HFFc6 (cell line): ENCODE measurements around the gene PEDS1. TPM values are rescaled to one million over a fixed set of nuclear protein-coding genes. Genes with fewer than 3 reads are reported as not detected.
A peak's percentile ranks its signal among the peaks of the same experiment; 100 is the strongest.
"Not testable (repeated sequence)": the region's sequence is repeated elsewhere in the genome, so short reads cannot be mapped to it uniquely, and the experiment has no call there.

Experiments
- DNase-seq: peaks from one replicate; pipeline ENCODE4 v3.0.0-alpha.2; 2018
- H3K27ac Mint-ChIP-seq: 2 replicates; pipeline ENCODE4 v1.8.0; 2020; ENCODE audit warnings: mild to moderate bottlenecking, mixed read lengths
- H3K27me3 Mint-ChIP-seq: 2 replicates; pipeline ENCODE4 v1.8.0; 2021; ENCODE audit warnings: mild to moderate bottlenecking, moderate library complexity, mixed read lengths; ENCODE audit not compliant: insufficient read depth
- H3K36me3 Mint-ChIP-seq: 2 replicates; pipeline ENCODE4 v1.8.0; 2021; ENCODE audit warnings: low read depth, mixed read lengths
- H3K4me1 Mint-ChIP-seq: 2 replicates; pipeline ENCODE4 v1.8.0; 2020; ENCODE audit warnings: low read depth, mixed read lengths
- H3K4me3 Mint-ChIP-seq: 2 replicates; pipeline ENCODE4 v1.8.0; 2020; ENCODE audit warnings: mild to moderate bottlenecking, moderate library complexity, mixed read lengths
- H3K9me3 Mint-ChIP-seq: 2 replicates; pipeline ENCODE4 v1.8.0; 2020; ENCODE audit warnings: mild to moderate bottlenecking, mixed read lengths
- total RNA-seq, 6 experiments: library from RNA; stranded (reverse); fragmentation: NEBNext Ultra II Directional; extraction: Animal tissue kit (Norgen Biotek cat#: 25700); gene quantifications; 2 replicates in 1 of 6; 3 replicates in 5 of 6; pipeline ENCODE4 v1.2.3, GENCODE V29; 2021
- TF ChIP-seq, protein P1 (sequence below): fragments of 200-600 bp; sonication (generic); IDR thresholded peaks from 2 replicates; pipeline ENCODE4 v1.5.0; 2021; ENCODE audit warnings: antibody characterized with exemption, mild to moderate bottlenecking

PEDS1 gene
- total RNA-seq, 6 experiments from 2014 or later = 25.8 to 29.8 (median 27.8) TPM

DNA sequence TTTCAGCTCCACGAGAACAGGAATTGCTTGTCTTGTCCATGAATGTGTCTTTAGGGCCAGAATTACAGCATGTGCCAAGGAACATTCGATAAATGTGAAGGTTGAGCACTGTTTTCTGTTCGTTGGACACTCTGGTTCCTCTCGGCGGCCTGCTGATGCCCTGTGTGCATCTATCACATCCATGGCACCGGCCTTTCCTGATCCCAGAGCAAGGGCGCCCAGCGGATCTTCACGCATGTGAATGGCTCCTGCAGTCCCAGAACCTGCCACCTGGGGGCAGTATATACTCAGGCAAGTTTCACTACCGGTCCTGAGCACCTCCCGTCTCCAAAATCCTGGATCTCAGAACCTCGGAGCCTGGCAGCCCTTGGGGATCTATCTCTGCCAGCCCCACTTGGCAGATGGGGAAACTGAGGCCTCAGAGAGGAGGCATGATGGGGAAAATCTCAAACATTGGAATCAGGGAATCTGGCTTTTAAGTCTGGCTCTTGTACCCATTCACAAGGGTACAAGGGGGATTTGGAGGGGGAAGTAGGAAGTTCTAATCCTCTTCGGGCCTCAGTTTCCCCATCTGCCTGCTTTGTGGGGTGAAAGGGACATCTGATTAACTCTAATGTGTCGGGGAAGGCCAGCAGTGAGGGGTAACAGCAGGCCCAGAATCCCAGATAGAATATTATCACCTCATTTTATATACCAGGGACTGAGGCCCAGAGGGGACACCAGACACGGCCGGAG, 32.8 kb upstream of the PEDS1 start:
- Mint-ChIP-seq H3K9me3 (no peaks in the 10 kb centered on the region), H3K4me1 (peaks cover 14% of the 10 kb centered on the region), H3K4me3 (no peak overlapping the region), H3K27ac (no peak overlapping the region), H3K27me3 (no peaks in the 10 kb centered on the region; the same call in 1 of the 2 replicates), H3K36me3 (no peaks in the 10 kb centered on the region)
- DNase-seq = peak; percentile 68
- TF ChIP-seq, protein P1, sequence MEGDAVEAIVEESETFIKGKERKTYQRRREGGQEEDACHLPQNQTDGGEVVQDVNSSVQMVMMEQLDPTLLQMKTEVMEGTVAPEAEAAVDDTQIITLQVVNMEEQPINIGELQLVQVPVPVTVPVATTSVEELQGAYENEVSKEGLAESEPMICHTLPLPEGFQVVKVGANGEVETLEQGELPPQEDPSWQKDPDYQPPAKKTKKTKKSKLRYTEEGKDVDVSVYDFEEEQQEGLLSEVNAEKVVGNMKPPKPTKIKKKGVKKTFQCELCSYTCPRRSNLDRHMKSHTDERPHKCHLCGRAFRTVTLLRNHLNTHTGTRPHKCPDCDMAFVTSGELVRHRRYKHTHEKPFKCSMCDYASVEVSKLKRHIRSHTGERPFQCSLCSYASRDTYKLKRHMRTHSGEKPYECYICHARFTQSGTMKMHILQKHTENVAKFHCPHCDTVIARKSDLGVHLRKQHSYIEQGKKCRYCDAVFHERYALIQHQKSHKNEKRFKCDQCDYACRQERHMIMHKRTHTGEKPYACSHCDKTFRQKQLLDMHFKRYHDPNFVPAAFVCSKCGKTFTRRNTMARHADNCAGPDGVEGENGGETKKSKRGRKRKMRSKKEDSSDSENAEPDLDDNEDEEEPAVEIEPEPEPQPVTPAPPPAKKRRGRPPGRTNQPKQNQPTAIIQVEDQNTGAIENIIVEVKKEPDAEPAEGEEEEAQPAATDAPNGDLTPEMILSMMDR = peak; percentile 100

DNA sequence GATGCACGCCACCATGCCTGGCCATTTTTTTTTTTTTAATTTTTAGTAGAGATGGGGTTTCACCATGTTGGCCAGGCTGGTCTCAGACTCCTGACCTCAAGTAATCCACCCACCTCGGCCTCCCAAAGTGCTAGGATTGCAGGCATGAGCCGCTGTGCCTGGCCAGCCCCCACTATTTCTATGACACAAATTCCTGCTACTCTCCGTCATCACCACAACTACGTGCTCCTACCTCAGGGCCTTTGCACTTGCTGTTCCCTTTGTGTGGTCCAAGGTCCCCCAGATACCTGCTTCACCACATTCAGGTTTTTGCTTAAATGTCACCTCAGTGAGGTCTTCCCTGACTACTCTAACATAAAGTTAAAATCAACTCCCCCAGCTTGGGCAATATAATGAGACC, 31.9 kb upstream of the PEDS1 start:
- Mint-ChIP-seq H3K27ac (no peak overlapping the region), H3K36me3 (no peaks in the 10 kb centered on the region), H3K9me3 (no peaks in the 10 kb centered on the region)

DNA sequence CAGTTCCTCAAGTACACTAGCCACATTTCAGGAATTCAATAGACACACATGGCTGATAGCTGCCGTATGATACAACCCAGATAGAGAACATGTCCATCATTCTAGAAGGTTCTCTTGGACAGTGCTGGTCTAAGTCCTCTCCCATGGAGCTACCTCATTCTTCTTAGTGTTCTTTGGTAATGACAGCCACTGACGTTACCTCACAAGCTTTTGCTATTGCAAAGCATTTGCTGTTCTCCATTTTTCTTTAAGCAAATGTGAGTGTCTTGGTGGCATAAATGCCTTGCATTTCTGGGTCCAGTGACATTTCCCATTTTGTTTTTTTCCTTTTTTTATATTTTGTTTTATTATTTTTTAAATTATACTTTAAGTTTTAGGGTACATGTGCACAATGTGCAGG, 28.8 kb upstream of the PEDS1 start:
- no peaks in the 10 kb centered on the region for H3K9me3 Mint-ChIP-seq
- no peaks in the 10 kb centered on the region; the same call in 1 of the 2 replicates for H3K27me3 Mint-ChIP-seq
- H3K4me3 Mint-ChIP-seq = no peak overlapping the region
- TF ChIP-seq, protein P1 = no peak
- DNase-seq = no peak
- no peaks in the 10 kb centered on the region for H3K36me3 Mint-ChIP-seq
- no peak overlapping the region for H3K27ac Mint-ChIP-seq
- H3K4me1 Mint-ChIP-seq = peaks cover 21% of the 10 kb centered on the region

More for the DNA sequence above, 31.9 kb upstream of the PEDS1 start:
- TF ChIP-seq, protein P1 = no peak
- no peak for DNase-seq
- Mint-ChIP-seq H3K4me1 (peaks cover 14% of the 10 kb centered on the region), H3K27me3 (no peaks in the 10 kb centered on the region; the same call in 1 of the 2 replicates), H3K4me3 (no peak overlapping the region)

DNA sequence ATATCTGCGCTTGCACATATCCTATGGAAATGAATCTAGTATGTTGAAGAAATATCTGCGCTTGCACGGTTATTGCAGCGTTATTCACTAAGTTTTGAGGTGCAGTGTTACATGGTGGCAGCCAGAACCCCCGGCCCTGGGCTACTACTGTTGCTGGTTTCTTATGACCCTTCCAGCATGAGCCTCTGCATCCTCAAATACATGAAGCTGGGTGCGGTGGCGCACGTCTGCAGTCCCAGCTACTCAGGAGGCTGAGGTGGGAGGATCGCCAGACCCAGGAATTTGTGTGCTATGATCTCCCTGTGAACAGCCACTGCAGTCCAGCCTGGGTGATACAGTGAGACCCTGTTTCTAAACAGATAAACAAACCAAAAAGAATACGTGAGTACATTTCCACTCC, 27.8 kb upstream of the PEDS1 start:
- TF ChIP-seq, protein P1 = no peak
- H3K4me3 Mint-ChIP-seq = no peak overlapping the region
- no peaks in the 10 kb centered on the region for H3K36me3 Mint-ChIP-seq
- no peak for DNase-seq
- H3K27ac Mint-ChIP-seq = no peak overlapping the region
- H3K9me3 Mint-ChIP-seq = no peaks in the 10 kb centered on the region
- no peaks in the 10 kb centered on the region; the same call in 1 of the 2 replicates for H3K27me3 Mint-ChIP-seq
- peaks cover 19% of the 10 kb centered on the region for H3K4me1 Mint-ChIP-seq

DNA sequence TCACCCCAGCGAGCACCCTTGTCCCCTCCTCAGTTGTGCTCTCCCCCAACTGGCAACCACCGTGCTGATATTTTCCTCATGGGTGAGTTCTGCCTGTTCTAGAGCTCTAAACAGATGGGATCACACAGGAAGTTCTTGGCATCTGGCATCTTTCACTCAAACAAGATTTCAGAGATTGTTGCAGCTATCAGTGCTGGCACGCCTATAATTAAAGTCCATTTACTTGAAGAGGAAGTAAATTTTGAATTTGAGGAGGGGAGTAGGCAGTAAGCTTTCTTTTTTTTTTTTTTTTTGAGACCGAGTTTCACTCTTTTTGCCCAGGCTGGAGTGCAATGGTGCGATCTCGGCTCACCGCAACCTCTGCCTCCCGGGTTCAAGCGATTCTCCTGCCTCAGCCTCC, 25.1 kb upstream of the PEDS1 start:
- not testable (repeated sequence) for DNase-seq, H3K4me3 Mint-ChIP-seq, H3K27ac Mint-ChIP-seq, H3K36me3 Mint-ChIP-seq, H3K27me3 Mint-ChIP-seq, H3K9me3 Mint-ChIP-seq
- H3K4me1 Mint-ChIP-seq = peaks cover 13% of the 10 kb centered on the region; the same call in 1 of the 2 replicates
